Measurements from ENCODE around the gene NR2C2. TPM values are rescaled to one million over a fixed set of nuclear protein-coding genes. Genes with fewer than 3 reads are reported as not detected.

Gene NR2C2
- total and polyA plus RNA-seq, 10 of the 15 experiments (the other 5 are each of a cell fraction or from before 2014, with no cell fraction given) = 2.7 to 30.3 (median 18.3) TPM

- TF ChIP-seq SRF (IDR thresholded peaks at IDR 0.05; ENCODE audit: low read depth in 2 of 2, low read length in 2 of 2) (peak in 1 of 2 experiments; percentile 65; a peak in 2 of 4 replicates), KAT2A (conservative IDR thresholded peaks at IDR 0.05; ENCODE audit: control insufficient read depth, low read depth, low read length) (no peak), RELA (IDR thresholded peaks at IDR 0.05; ENCODE audit: borderline replicate concordance, partially characterized antibody) (no peak), CBX5 (IDR thresholded peaks at IDR 0.05; ENCODE audit: low read depth) (no peak), ZNF24 (IDR thresholded peaks at IDR 0.05) (no peak), GABPA (IDR thresholded peaks at IDR 0.05; ENCODE audit: low read depth) (no peak), YBX1 (IDR thresholded peaks at IDR 0.05) (no peak), TCF7 (IDR thresholded peaks at IDR 0.05; ENCODE audit: borderline replicate concordance) (no peak), GATAD2B (conservative IDR thresholded peaks at IDR 0.05; ENCODE audit: low read depth) (peak; percentile 57; the same call in 1 of the 2 replicates), BACH1 (IDR thresholded peaks at IDR 0.05; ENCODE audit: borderline replicate concordance) (peak; percentile 49; the same call in 1 of the 2 replicates), NFIC (IDR thresholded peaks at IDR 0.05; ENCODE audit: low read depth, low read length) (peak; percentile 46), MEF2B (IDR thresholded peaks at IDR 0.05; ENCODE audit: partially characterized antibody, poor library complexity, severe bottlenecking) (peak; percentile 45), PKNOX1 (IDR thresholded peaks at IDR 0.05) (peak; percentile 91), TCF12 (IDR thresholded peaks at IDR 0.05; ENCODE audit: low read depth, low read length) (peak; percentile 89), ZBTB4 (CRISPR knock-in tag; IDR thresholded peaks at IDR 0.05) (no peak), USF1 (IDR thresholded peaks at IDR 0.05; ENCODE audit: borderline replicate concordance, extremely low read length, insufficient read depth, low read depth, low read length) (no peak), POLR2AphosphoS5 (IDR thresholded peaks at IDR 0.05; ENCODE audit: low read length) (peak; percentile 24; the same call in 1 of the 2 replicates), USF2 (IDR thresholded peaks at IDR 0.05; ENCODE audit: borderline replicate concordance, low read depth, low read length) (no peak), RELB (IDR thresholded peaks at IDR 0.05; ENCODE audit: low read depth) (peak; percentile 40; the same call in 1 of the 2 replicates), ZBED1 (IDR thresholded peaks at IDR 0.05; ENCODE audit: borderline replicate concordance) (no peak), SMARCA5 (IDR thresholded peaks at IDR 0.05) (0 out of 2 replicates have a peak, but pooled peaks have one; percentile 57)
These were observed 103.2 kb downstream of the NR2C2 start (continued) for GRCh38 chr3:15050405-15051092.
